GM18861 (cell line): Measurements from ENCODE around the gene NUP210.

ENCODE experiments used
- ATAC-seq: cut with Tn5 transposase; IDR thresholded peaks from one replicate; pipeline ENCODE4 v1.9.1; 2021; ENCODE audit not compliant: unreplicated experiment

The NUP210 gene

GRCh38 chr3:13352621-13353131 is 67.4 kb downstream of the NUP210 start:
- ATAC-seq, result peak; percentile 49

- ATAC-seq, result no peak
Observed at GRCh38 chr3:13349823-13350222, 70.3 kb downstream of the NUP210 start.

DNA sequence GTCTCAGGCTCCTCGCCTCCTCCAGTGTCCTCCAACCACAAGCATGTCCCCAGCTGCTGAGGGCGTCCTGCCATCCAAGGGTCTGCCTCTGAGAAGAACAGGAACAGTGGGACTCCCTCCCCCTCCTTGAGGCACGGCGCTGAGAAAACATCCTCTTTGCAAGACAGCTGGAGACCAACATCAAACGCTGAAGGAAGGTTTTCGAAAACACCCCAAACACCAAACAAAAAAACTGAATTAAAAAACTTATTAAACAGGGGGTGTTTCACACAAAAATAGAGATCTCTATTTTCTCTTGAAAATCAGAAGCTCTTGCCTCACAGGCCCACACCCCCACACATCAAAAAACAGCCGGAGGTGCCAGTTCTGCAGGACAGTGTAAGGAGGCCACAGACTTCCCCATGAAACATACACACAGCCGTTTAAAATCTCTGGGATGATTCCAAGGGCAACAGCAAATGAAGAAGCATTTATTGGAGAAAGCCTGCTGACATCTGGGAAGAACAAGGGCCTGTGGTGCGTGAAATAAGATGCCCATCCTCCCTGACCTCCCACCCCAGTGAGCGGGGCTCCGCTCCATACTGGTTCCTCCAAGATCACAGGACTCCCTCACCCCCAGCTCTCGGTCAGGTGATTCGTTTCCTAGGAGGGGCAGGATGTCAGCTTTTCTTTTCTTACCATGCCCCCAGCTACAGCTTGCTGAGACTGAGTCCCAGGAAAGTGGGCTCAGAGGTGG is 71.3 kb downstream of the NUP210 start:
- no peak for ATAC-seq

DNA sequence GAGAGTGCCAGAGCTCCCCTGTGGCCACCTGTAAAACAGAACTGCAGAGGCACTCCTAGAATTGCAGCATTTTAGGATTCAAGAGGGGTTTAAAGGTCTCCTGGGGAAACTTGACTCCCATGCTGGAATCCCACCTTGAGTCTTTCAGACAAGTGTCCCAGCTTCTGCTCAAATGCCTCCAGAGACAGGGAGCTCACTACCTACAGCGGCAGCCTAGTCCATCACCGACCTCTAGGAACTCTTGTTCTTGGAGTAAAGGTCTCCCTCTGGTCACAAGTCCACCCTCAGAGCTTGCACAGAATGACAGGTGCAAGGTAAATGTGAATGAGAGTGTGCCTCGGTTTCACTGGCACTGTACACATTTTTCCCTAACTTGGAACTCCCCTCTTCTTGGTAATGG is 72.0 kb downstream of the NUP210 start:
- ATAC-seq, result no peak

- ATAC-seq, result no peak
Observed at GRCh38 chr3:13347390-13347950, 72.7 kb downstream of the NUP210 start.

DNA sequence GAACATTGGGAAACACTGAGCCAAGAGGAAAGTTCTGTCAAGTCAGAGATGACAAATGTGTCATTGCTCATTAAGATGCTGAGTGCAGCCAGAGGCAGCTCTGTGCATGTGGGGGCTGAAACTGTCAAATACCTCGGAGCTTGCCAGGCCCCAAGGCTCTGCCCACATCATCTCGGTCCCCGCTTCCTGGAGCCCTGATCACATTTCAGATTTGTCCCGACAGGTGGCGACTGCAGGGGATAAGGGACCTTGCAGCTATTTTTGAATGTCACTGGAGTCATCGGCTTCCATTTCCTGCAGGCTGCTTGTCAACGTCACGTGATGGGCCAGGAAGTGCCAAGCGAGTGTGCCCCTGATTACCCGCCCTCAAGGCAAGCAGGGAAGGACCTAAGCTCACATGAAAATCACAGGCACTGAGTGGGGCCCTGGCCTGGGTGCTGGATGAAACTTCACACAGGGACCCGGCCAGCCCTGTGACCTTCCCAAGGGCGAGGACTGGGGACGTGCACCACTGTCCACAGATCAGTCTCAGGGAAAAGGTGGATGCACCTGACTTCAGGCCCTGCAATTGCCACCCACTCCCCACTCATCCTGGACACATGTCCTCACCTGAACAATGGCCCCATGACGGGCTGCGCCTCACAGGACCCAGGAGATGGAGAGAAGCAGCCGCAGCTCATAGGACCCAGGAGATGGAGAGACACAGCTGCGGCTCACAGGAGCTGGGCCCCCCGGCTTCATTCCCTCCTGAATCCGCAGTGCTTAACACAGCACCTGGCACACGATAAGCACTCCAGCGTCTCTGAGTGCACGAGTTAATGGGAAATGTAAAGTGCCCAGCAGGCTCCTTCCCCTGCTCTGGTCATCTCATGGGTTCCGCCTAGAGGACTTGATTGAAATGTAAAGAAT is 73.4 kb downstream of the NUP210 start:
- ATAC-seq, result no peak

- ATAC-seq, result no peak
Observed at GRCh38 chr3:13345772-13346171, 74.3 kb downstream of the NUP210 start.

DNA sequence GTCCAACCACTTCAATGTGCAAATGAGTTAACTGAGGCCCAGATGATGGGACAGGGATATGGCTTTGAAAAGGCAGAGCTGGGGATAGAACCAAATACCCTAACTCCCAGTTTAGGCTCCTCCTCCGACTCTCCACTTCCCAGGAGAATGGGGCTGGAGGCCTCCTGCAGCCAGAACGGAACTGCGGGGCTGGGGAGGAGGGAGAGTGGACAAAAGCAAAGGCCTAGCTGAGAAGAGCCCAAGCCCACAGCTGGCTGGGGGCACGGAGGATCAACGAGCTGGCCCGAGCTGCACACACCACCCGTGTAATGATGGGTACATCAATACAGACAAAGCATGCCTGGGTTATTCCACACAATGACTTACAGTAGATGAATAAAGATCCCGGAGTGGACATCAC is 74.8 kb downstream of the NUP210 start:
- no peak for ATAC-seq

- ATAC-seq, result no peak
Observed at GRCh38 chr3:13344663-13345062, 75.5 kb downstream of the NUP210 start.

GRCh38 chr3:13343601-13344000 is 76.5 kb downstream of the NUP210 start:
- ATAC-seq, result no peak

DNA sequence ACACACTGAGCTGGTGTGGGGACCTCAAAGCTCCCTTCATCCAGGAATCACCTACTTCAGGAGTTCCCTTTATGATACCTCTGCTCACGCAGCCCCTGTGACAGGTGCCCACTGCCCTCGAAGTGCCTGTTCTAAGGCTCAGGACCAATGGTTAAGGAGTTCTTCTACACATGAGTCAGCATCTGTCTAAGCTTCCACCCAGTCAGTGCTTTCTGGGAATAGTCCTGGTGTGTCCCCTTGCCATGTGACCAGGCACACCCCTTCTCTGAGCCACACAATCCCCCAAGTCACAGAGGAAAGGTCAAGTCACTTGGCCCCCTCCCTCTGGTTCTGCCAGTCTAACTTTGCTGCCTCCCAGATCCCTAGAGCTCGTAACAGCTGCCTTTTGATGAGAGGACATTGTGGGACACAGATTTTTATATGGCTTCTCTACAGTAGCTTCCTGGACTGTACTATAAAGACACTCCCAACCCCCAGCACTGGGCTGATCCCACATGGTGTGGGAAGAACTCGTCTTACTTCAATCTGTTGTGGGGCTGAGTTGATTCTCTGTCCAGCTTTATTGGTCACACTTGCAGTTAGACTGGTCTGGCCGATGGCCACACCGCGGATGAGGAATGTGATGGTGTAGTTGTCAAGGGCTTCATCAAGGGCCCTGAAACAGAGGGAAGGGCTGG is 78.8 kb downstream of the NUP210 start:
- ATAC-seq, result no peak

DNA sequence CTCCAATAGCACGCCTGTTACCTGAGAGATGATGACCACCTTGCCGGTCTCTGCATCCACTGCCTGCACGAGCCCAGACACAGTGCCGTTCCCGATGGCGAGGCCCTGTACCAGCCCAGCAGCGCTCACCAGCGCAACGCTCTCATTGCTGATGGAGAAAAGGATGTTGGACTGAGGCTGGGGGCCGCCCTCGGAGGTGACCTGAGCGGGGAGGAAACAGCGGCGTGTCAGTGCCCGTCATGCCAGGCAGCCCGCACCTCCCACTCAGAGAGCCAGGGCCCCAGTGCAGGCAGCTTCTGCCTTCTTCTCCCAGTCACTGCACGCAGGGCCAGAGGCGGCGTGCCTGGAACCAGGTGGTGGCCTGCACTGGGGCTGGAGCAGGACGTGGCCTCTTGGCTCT is 80.3 kb downstream of the NUP210 start:
- ATAC-seq, result no peak

DNA sequence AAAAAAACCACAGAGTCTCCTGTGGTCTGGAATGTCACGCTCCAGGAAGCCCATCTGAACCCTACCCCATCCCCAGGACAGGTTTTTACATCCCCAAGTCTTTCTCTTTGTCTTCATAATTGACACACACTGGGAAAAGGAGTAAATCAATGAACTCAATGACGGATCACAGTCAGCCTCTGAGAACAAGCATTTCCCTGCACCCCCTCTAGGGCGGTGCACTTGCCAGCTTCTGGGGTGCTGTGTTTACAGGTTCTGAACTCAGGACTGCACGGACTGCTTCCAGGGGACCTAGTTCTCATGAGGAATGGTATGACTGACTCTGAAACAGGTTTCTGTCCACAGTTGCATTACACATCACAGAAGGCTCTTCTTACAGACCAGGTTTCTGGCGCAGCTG is 81.1 kb downstream of the NUP210 start:
- ATAC-seq, result no peak

DNA sequence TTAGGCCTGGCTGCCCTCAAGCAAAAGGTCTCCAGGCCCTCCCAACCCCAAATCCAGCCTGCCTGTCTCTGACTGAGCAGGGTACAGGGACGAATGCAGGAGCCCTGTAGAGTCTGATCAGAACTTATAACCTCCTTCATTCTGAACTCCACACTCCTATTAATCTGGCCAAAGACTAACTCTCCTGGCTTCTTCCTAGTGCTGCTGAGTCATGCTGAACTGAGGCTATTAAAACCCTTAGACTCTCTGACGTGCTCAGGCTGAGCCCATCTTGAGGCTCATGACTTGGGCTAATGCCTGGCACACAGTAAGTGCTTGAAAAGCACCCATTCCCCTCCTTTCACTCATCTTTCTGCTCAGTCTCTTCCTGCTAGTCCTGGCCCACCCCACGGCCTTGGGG is 81.9 kb downstream of the NUP210 start:
- ATAC-seq, result no peak

DNA sequence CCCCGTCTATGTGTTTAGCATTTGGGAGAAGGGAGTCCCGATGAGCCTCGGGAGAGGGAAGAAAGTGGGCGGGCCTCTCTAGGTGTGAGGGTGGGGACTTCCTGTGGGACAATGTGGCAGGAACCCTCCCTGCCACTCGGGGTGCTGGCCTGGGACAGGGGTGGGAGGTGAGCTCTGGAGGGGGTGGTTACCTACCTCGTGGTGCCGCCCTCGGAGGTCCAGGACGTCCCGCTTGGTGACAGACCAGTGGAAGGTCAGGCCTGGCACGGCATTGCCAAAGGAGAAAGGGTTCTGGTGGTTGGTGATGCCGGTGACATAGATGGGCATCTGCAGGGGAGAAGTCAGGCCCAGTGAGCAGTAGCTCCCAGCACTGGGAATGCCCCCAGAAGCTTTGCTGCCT is 83.5 kb downstream of the NUP210 start:
- no peak for ATAC-seq

DNA sequence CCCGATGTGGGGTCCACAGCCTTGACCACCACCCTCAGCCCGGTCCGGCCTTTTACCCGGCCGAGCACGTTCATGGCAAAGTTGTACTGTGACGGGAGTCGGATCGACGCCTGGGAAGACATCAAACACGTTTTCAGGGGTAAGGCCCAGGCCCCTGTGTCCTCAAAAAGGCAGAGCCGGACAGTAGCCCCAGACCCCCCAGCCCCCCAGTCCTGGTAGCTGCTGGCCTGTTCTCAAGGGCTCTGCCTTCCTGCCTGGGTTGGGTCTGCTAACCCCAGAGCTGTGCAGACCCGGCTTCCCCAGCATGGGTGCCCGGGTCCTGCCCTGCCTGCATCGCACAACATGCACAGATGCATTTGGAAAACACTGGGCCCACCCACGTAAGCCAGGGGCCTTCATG is 84.6 kb downstream of the NUP210 start:
- ATAC-seq, result no peak

- no peak for ATAC-seq
Observed at GRCh38 chr3:13335059-13335458, 85.1 kb downstream of the NUP210 start.

GRCh38 chr3:13333236-13333897 is 86.8 kb downstream of the NUP210 start:
- ATAC-seq, result no peak

GRCh38 chr3:13332740-13333139 is 87.4 kb downstream of the NUP210 start:
- ATAC-seq, result no peak

DNA sequence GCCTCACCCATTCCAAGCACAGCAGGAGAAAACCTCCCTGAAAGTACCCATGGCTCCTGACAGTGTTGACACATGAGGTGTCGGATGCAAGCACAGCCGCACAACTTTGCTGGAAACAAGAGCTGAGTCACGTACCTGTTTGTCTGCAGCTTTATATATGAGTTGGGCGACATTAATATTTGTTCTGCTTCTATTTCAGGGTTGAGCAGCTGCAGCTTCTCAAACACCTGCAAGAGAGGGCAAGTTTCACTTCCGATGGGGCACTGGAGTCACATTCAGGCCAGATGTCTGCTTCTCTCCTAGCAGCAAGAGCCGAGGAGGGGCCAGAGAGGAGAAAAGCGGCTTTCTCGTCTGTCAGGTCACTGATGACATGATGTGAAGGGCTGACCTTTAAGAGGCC is 88.0 kb downstream of the NUP210 start:
- peak; percentile 89 for ATAC-seq

DNA sequence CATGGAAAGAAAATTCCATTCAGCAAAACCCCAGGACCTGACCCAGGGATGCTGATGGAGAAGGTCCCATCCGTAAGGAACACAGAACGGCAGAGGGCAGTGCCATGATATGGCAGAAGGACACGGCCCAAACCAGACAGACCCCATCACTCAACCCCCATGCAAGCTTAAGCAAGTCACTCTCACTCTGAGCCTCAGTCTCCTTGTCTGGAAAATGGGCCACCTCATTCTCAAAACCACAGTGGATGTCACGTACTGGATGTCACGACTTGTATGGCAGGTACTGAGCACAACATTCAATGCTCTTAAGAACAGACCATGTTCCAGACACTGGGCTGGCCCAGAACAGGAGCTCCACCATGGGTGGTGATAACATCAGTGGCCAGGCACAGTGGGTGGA is 90.4 kb downstream of the NUP210 start:
- no peak for ATAC-seq
